ENCODE data around the gene FEV.

Gene FEV

DNA sequence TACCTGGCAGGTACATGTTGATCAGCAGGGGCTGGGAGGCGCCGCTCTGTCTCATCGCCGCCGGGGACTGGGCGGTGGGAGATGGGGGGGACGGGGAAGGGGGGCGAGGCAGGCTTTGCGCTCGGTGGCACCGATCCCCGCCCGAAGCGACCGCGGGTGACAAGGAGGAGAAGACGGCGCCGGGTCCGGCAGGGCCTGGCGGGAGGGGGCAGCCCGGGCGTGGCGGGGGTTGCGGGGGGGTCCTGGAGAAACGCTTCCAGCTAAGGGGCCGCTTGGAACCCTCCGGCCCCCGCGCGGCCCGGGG is at the start of gene FEV:
Gene FEV (minus strand): TSS at position 164 of the 304 bp plus-strand sequence. CDS start 109 bp downstream, at position 55.
- peak; percentile 43 for DNase-seq (ENCODE audit: low spot score)

- DNase-seq (ENCODE audit: low spot score), result no peak
Measured at GRCh38 chr2:219032051-219032745, 47.2 kb upstream of the FEV start.

DNA sequence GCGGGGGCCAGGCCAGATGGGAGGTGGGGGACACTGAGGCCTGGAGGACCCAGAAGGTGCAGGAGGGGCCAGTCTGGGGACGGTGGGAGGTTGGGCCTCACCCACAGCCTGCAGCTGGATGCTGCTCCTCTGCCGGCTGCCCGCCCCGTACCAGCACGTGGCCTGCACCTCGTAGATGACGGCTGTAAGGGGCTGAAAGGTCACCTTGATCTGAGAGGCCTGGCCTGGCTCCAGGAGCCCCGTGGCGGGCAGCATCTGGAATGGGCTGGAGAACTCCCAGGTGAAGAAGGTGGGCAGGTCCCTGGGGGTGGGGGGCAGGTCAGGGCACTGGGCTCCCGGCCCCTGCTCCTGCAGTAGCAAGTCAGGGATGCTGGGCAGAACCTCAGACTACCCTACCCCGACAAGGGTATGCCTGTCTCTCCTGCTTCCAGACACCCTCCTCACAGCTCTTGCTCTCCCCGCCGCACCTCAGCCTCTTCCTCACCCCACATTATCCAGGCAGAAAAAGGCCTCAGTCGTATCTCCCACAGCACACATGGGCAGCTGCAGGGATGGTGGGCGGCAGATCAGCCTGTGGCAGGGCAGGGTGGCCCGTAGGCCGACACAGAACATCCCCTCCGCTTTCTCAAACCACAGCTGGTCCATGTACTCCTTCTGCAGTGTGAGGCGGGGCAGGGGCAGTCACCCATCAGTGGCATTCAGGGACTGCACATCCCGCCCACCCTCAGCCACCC is 46.2 kb upstream of the FEV start:
- no peak for DNase-seq (ENCODE audit: low spot score)

- no peak for DNase-seq (ENCODE audit: low spot score)
Measured at GRCh38 chr2:219030177-219030940, 45.4 kb upstream of the FEV start.

DNA sequence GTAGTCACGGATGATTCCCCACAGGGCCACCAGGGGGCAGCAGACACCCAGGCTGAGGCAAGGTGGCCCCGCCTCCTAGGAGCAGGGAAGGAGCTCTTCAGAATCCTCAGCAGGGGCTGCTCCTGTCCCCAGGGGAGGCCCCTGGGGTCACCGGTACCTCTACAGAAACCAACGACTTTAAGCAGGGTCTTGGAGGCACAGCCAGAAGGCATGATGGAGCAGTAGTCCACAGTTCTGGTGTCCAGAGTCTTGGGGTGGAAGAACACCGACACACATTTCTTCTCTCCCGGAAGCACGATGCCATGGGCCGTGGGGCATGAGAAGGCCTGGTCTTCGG is 44.8 kb upstream of the FEV start:
- peak; percentile 88 for DNase-seq (ENCODE audit: low spot score)

DNA sequence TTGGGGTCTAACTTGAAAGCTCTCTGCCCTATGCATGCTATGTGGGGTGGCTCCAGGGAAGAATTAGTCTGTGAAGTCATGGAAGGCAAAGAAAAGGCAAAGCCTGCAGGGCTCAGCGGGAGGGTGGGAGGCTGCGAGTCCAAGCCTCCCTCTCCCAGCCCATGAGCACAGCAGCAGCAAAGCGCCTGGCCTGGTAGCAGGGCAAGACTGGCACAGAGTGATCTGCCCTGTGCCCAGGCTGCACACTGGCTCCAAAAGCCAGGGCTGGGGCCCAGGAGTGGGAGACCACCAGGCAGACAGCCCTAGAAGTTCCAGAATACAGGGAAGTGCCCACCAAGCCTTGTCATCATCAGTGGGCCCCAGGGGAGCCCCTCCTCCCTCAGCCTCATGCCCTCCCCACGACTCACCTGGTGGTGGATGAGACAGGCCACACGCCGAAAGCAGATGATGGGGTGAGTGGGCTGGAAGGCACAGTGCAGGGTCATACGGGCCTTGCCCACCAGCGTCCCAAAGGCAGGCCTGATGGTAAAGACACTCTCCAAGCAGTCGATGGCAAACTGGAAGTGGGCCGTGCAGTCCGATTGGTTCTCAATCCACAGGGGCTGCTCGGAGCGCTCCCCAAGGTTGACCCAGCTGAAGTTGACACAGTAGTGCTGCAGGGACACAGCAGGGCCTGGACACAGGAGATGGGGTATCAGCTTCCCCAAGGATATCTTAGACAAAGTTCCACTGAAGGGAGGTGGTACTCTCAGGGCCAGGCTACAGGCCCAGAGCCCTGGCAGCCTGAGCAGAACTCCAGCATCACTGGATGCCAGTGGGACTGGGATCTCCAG is 44.2 kb upstream of the FEV start:
- DNase-seq (ENCODE audit: low spot score), result no peak

- no peak for DNase-seq (ENCODE audit: low spot score)
Measured at GRCh38 chr2:219028141-219028540, 43.2 kb upstream of the FEV start.

DNA sequence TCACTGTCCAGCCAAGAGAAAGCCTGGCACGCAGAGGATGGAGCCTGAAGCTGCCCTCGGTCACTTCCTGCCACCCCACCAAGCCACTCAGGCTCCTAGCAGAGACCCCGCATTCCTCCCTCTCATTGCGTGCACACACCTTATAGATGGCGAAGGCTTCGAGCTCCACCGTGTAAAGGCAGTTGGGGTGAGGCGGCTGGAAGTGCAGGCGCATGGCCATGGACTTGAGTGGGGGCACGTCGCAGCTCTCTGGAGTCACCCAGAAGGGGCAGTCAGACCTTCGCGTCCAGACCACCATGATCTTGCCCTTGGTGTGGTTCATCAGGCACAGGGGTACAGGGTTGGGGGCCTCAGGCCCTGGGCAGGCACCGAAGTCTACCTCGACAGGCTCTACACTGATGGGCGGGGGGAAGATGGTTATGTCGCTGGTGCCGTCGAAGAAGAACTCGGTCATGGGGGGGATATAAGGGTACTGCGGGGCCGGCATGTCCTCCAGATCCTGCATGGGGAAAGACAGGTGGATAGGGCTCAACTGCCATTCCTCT is 42.6 kb upstream of the FEV start:
- no peak for DNase-seq (ENCODE audit: low spot score)

GRCh38 chr2:219026946-219027345 is 42.0 kb upstream of the FEV start:
- no peak for DNase-seq (ENCODE audit: low spot score)

DNA sequence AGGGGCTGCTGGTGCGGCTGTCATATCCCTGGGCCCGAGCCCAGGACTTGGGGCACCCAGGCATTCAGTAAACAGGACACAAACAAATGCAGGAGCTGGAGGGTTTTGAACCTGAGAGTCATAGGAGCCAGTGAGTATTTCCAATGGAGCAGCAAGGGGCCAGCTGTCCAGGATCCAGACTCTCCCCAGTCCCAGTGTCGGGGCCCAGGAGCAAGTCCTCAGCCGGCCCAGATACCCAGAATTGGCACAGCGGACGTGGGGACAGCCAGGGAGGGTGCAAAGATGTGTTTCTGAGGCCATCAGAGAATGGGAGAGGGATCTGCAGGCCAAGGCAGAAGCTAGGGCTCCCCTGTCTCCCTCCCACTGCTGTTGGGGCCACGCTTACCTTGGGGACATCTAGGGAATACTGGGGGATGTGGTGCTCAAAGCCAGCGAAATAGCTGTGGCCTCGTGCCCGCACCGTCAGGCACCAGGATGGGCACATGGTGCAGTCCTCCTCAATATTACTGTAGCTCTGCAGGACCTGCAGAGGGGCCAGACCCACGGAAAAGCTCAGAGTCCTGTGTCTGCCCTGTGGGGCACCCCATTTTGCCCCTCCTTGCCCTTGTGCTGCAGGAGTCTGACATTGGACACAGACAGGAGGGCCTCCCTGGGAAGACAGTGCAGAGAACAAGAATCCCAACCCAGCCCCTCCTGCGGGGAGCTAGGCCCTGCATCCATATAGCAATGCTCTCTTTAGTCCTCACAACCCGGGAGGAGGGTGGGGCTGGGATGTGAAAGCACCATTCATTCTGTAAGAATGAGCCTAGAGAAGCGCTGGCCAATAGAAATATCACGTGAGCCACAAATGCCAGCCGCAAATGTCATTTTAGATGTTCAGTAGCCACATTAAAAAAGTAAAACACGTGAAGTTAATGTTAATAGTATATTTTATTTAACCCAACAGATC is 40.9 kb upstream of the FEV start:
- DNase-seq (ENCODE audit: low spot score), result no peak

DNA sequence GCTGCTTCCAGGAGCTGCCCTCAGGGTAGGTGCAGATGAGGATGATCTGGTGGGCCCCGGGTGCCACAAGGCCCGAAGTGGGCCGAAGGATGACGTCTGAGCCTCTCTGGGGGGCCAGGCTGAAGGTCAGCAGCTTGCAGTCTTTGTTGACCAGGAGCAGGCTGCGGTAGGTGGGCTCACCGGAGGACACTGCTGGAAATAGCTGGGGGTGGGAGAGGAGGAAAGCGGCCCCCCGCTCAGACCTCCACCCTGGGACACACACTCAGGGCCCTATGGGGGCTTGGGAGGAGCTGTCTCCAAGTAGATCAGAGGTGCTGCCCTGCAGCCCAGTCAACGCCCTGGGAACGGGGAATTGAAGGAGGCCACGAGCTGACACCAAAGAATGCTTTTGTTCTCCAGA is 39.1 kb upstream of the FEV start:
- DNase-seq (ENCODE audit: low spot score), result no peak

DNA sequence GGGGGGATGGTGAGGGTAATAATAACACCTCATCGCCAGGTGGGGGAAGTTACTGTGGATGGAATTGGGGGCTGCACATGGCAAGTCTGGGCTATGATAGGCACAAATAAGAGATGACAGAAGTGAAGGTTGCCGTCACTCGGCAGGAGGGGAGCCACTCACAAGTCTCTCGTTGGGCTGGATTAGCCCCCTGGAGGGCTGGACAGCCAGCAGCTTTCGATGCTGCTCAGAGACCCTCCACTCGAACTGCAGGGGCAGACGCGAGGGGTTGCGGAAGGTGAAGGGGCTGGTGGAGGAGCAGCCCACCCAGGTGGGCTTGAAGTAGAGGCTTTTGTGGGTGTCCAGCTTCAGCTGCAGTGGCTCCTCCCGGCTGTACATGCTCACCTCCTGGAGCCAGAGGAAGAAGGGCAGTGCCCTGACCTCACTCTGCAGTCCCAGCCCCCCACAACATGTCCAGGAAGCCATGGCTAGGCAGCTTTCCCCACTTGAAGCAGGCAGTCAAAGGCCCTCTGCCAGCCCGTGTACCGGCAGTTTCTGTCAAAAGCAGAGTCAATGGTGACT is 38.1 kb upstream of the FEV start:
- DNase-seq (ENCODE audit: low spot score), result no peak

DNA sequence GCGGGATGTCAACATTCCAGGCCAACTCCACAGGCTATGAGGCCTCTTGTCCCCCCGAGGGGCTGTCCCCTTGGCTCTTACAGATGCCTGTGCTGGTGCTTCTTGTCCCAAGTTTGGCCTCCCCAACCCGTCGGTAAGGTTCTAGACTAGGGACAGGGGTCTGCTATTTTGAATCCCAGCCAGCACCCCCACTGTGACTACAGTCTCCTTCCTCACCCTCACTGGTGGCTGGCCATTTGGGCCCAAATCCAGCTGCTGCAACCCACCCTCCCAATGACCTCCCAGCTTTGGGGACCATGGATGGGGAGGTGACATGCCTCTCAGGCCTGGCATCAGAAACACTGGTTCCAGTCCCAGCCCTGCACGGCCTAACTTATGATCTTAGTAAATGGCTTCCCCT is 37.6 kb upstream of the FEV start:
- DNase-seq (ENCODE audit: low spot score), result no peak

GRCh38 chr2:219022041-219022440 is 37.1 kb upstream of the FEV start:
- no peak for DNase-seq (ENCODE audit: low spot score)

DNA sequence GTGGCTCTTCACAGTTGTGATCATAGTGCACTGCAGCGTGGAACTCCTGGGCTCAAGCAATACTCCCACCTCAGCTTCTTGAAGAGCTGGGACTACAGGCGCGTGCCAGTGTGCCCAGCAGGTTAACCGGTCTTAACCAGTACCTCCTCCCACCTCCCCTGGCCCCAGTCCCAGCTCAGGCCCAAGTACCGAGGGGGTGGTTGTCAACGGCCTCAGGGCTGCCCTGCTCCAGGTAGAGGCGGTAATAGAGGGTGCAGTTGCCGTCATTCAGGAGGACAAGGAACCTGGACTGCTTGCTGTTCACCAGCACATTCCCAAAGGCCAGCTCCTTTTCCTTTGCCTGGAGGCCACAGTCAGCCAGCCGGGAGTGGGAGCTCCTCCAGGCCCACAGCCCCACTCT is 36.6 kb upstream of the FEV start:
- no peak for DNase-seq (ENCODE audit: low spot score)

DNA sequence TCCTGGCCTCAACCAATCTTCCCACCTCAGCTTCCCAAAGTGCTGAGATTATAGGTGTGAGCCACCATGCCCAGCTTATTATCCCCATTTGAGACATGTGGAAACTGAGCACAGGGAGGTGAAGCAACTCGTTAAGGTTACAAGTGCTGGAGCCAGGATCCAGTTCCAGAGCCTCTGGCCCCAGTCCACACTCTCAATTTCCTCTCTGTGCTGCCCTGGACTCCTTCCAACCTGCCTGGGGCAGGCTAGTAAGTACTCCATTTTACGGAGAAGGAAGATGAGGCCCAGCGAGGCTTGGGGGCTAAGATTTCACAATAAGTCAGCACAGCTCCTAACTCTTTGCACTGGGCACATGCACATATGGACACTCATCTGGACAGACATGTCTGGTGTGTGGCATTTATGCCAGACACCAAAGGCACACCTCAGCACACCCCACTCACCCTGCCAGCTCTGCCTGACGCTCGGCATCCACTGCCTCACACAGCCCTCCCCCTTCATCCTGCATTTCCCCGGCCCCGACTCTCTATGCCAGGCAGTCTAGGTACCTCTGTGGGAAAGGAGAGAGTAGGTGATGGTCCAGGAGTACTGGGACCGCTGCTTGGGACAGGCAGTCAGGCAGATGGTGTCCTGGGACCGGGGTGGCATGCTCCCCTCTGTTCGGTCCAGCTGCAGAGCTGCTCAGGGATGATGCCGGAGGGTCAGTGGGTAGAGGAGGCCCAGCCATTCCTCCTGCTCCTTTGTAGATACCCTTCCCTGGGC is 35.8 kb upstream of the FEV start:
- DNase-seq (ENCODE audit: low spot score), result no peak

- no peak for DNase-seq (ENCODE audit: low spot score)
Measured at GRCh38 chr2:219019436-219019835, 34.5 kb upstream of the FEV start.

- no peak for DNase-seq (ENCODE audit: low spot score)
Measured at GRCh38 chr2:219018726-219019125, 33.7 kb upstream of the FEV start.

GRCh38 chr2:219018286-219018685 is 33.3 kb upstream of the FEV start:
- DNase-seq (ENCODE audit: low spot score), result no peak

Data from D341Med (cell line).